Stimulated activated CD4-positive, alpha-beta T cell treated with anti-CD3 and anti-CD28 coated beads, Interleukin-15, amount 100 ng/mL, for 1 hour (primary cell): ENCODE results near the gene NOL3.

ENCODE experiments used
- DNase-seq, 2 donors: peaks; one replicate each; pipeline ENCODE4 v3.0.0-alpha.2; 2020; ENCODE audit warnings: low read depth in 1 of 2, low spot score in 1 of 2

The NOL3 gene

GRCh38 chr16:67154578-67155294 is 15.6 kb upstream of the NOL3 start:
- DNase-seq: no peak

GRCh38 chr16:67155295-67156142 is 14.8 kb upstream of the NOL3 start:
- peak; percentile 67 to 75 for DNase-seq

- DNase-seq: no peak
Observed at GRCh38 chr16:67156143-67156844, 14.0 kb upstream of the NOL3 start.

GRCh38 chr16:67157106-67157748 is 13.1 kb upstream of the NOL3 start:
- DNase-seq: no peak

GRCh38 chr16:67157892-67158635 is 12.3 kb upstream of the NOL3 start:
- no peak for DNase-seq

- DNase-seq: peak; percentile 58 to 70
Observed at GRCh38 chr16:67158637-67159600, 11.4 kb upstream of the NOL3 start.

- no peak for DNase-seq
Observed at GRCh38 chr16:67161595-67162058, 8.7 kb upstream of the NOL3 start.

GRCh38 chr16:67162506-67163163 is 7.7 kb upstream of the NOL3 start:
- no peak for DNase-seq

GRCh38 chr16:67163164-67163998 is 7.0 kb upstream of the NOL3 start:
- no peak for DNase-seq

GRCh38 chr16:67163999-67164558 is 6.3 kb upstream of the NOL3 start:
- DNase-seq: no peak

GRCh38 chr16:67164599-67165061 is 5.7 kb upstream of the NOL3 start, which contains the start of gene HSF4:
Gene HSF4 (plus strand): TSS chr16:67164745. CDS start chr16:67164812, 67 bp downstream.
- DNase-seq: no peak

- DNase-seq: no peak
Observed at GRCh38 chr16:67165121-67166078, 4.9 kb upstream of the NOL3 start.

- no peak for DNase-seq
Observed at GRCh38 chr16:67166110-67166547, 4.2 kb upstream of the NOL3 start.

GRCh38 chr16:67166598-67167168 is 3.7 kb upstream of the NOL3 start:
- DNase-seq: no peak

GRCh38 chr16:67167588-67167987 is 2.8 kb upstream of the NOL3 start:
- DNase-seq: no peak

- no peak for DNase-seq
Observed at GRCh38 chr16:67169011-67169451, 1.3 kb upstream of the NOL3 start.
